ENCODE data around the gene SLC12A4. TPM values are rescaled to one million over a fixed set of nuclear protein-coding genes. Genes with fewer than 3 reads are reported as not detected.
A peak's percentile ranks its signal among the peaks of the same experiment; 100 is the strongest.

SLC12A4 gene
- total RNA-seq, 1 experiment from 2014 or later, result 41.9 TPM

DNA sequence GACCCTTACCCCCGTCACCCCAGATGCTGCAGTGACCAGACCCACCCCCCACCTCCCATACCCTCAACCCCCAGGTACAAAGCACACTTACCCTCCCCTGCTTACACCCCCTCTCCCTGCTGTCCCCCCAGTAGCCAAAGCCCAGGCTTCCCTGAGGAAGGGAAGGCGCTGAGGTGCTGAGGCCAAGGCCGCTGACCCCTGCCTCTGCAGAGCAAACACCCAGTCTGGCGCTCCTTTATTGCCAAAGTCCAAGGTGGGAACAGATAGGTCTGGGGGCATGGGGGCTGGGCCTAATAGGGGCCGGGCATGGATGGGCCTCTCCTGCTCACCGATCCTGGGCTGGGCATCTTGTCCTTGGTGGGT lies 25.2 kb downstream of the SLC12A4 start:
- Histone ChIP-seq H3K4me3 (ENCODE audit: low read depth, low read length, poor library complexity, severe bottlenecking) (no peak overlapping the region), H3K4me1 (ENCODE audit: insufficient read depth, low read length, poor library complexity, severe bottlenecking) (no peaks in the 10 kb centered on the region), H3K27ac (ENCODE audit: low read depth, low read length, poor library complexity, severe bottlenecking) (no peak overlapping the region), H3K27me3 (replicated peaks; ENCODE audit: insufficient read depth, low read depth, low read length, poor library complexity) (no peaks in the 10 kb centered on the region), H3K36me3 (ENCODE audit: insufficient read depth, low read length, poor library complexity, severe bottlenecking) (peaks cover 29% of the 10 kb centered on the region), H3K9me3 (ENCODE audit: low read depth, low read length, poor library complexity, severe bottlenecking) (no peaks in the 10 kb centered on the region)
- ChIA-PET CTCF (interaction anchor here (1.1 kb wide), 1 partner anchor 16 kb away, joined by 3 read pairs; no protein-coding TSS in a partner anchor), POLR2A (ENCODE audit: low non-redundant PET) (no interaction called here)
- no peak for DNase-seq (ENCODE audit: low spot score)
- no TSS peak for BruUV-seq (replicated peaks)
- intact Hi-C loops (cut with micrococcal nuclease; ENCODE audit: unreplicated experiment), result no loop called here
- TF ChIP-seq, protein P1, sequence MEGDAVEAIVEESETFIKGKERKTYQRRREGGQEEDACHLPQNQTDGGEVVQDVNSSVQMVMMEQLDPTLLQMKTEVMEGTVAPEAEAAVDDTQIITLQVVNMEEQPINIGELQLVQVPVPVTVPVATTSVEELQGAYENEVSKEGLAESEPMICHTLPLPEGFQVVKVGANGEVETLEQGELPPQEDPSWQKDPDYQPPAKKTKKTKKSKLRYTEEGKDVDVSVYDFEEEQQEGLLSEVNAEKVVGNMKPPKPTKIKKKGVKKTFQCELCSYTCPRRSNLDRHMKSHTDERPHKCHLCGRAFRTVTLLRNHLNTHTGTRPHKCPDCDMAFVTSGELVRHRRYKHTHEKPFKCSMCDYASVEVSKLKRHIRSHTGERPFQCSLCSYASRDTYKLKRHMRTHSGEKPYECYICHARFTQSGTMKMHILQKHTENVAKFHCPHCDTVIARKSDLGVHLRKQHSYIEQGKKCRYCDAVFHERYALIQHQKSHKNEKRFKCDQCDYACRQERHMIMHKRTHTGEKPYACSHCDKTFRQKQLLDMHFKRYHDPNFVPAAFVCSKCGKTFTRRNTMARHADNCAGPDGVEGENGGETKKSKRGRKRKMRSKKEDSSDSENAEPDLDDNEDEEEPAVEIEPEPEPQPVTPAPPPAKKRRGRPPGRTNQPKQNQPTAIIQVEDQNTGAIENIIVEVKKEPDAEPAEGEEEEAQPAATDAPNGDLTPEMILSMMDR (conservative IDR thresholded peaks at IDR 0.05; ENCODE audit: low read depth, low read length), result no peak

DNA sequence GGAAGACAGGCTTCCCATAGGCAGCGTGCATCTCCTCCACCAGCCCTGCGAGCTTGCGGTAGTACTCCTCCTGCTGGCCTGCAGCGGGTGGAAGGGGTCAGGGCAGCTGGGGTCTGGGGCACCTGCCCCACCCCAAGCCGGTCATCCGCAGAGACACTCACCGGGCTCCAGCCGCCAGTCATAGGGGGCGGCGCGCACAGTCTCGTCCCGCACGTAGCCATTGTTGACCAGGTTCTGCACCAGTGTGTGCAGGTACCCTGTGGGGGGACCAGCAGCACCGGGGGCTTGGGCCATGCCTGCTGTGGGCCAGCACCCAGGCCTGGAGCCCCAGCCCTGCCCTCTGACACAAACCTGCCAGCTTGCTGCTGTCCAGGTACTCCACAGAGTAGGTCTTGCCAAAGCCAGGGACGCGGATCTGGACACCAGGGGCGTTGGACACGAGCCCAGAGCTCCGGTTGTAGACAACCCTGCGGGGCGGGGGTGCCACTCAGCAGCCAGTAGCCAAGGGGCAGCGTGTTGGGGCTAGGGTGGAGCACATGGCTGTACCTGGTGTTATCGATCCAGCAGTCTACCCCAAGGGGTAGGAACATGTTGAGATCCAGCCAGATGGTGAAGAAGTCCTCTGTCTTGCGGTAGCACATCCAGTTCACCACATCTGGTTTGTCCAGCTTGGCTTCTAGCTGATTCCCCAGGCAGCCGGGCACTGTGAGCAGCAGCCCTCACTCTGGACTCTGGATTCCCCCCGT lies 25.8 kb downstream of the SLC12A4 start:
- DNase-seq (ENCODE audit: low spot score), result no peak
- Histone ChIP-seq H3K4me3 (ENCODE audit: low read depth, low read length, poor library complexity, severe bottlenecking) (no peak overlapping the region), H3K36me3 (ENCODE audit: insufficient read depth, low read length, poor library complexity, severe bottlenecking) (peaks cover 26% of the 10 kb centered on the region), H3K27ac (ENCODE audit: low read depth, low read length, poor library complexity, severe bottlenecking) (no peak overlapping the region), H3K27me3 (replicated peaks; ENCODE audit: insufficient read depth, low read depth, low read length, poor library complexity) (no peaks in the 10 kb centered on the region), H3K9me3 (ENCODE audit: low read depth, low read length, poor library complexity, severe bottlenecking) (no peaks in the 10 kb centered on the region), H3K4me1 (ENCODE audit: insufficient read depth, low read length, poor library complexity, severe bottlenecking) (no peaks in the 10 kb centered on the region)
- intact Hi-C loops (cut with micrococcal nuclease; ENCODE audit: unreplicated experiment), result no loop called here
- ChIA-PET POLR2A (ENCODE audit: low non-redundant PET) (no interaction called here), CTCF (interaction anchor here (1.0 to 1.1 kb wide), 2 partner anchors 17 to 107 kb away, joined by 3 read pairs; no protein-coding TSS in a partner anchor)
- no TSS peak for BruUV-seq (replicated peaks)
- TF ChIP-seq EZH2 (IDR thresholded peaks at IDR 0.05; ENCODE audit: borderline replicate concordance, low read depth, low read length, poor library complexity, severe bottlenecking), result no peak
- TF ChIP-seq, protein P1 (conservative IDR thresholded peaks at IDR 0.05; ENCODE audit: low read depth, low read length), result no peak

DNA sequence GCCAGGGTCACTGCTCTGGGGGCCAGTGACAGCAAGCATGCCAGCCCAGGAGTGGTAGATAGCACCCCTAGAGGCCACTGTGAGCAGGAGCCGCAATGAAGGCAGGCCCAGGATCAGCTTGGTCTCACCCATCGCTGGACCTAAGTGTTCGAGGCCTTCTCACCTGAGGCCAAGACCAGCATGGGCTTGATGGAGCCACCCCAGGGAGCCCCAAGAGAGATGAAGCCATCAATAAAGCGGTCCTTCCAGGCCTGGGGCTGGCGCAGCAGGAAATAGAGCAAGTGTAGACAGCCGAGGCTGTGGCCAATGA lies 26.3 kb downstream of the SLC12A4 start:
- DNase-seq (ENCODE audit: low spot score), result peak; percentile 37
- Histone ChIP-seq H3K4me3 (ENCODE audit: low read depth, low read length, poor library complexity, severe bottlenecking) (no peak overlapping the region), H3K4me1 (ENCODE audit: insufficient read depth, low read length, poor library complexity, severe bottlenecking) (peaks cover 4% of the 10 kb centered on the region), H3K9me3 (ENCODE audit: low read depth, low read length, poor library complexity, severe bottlenecking) (no peaks in the 10 kb centered on the region), H3K27me3 (replicated peaks; ENCODE audit: insufficient read depth, low read depth, low read length, poor library complexity) (no peaks in the 10 kb centered on the region), H3K36me3 (ENCODE audit: insufficient read depth, low read length, poor library complexity, severe bottlenecking) (peaks cover 20% of the 10 kb centered on the region), H3K27ac (ENCODE audit: low read depth, low read length, poor library complexity, severe bottlenecking) (no peak overlapping the region)
- ChIA-PET CTCF (interaction anchor here (0.5 to 1.1 kb wide), 4 partner anchors 17 to 172 kb away, joined by 3 to 12 read pairs (median 3); no protein-coding TSS in a partner anchor), POLR2A (ENCODE audit: low non-redundant PET) (no interaction called here)
- intact Hi-C loops (cut with micrococcal nuclease; ENCODE audit: unreplicated experiment), result no loop called here
- TF ChIP-seq, protein P1 (conservative IDR thresholded peaks at IDR 0.05; ENCODE audit: low read depth, low read length), result peak; percentile 84
- TF ChIP-seq EZH2 (IDR thresholded peaks at IDR 0.05; ENCODE audit: borderline replicate concordance, low read depth, low read length, poor library complexity, severe bottlenecking), result no peak
- no TSS peak for BruUV-seq (replicated peaks)
